Neural crest cell (in vitro differentiated cells): ENCODE data around the gene PIK3R5. TPM values are rescaled to one million over a fixed set of nuclear protein-coding genes. Genes with fewer than 3 reads are reported as not detected.

Experiments
- DNase-seq: peaks from one replicate; pipeline ENCODE4 v3.0.0; 2021; ENCODE audit warnings: low read depth, mixed read lengths, low spot score
- H3K27ac Mint-ChIP-seq: one replicate; pipeline ENCODE4 v1.8.0; 2021; ENCODE audit warnings: mild to moderate bottlenecking, mixed read lengths; ENCODE audit not compliant: unreplicated experiment
- H3K27me3 Mint-ChIP-seq: 2 replicates; pipeline ENCODE4 v1.8.0; 2021; ENCODE audit warnings: low read depth, mild to moderate bottlenecking, mixed read lengths
- H3K36me3 Mint-ChIP-seq: 2 replicates; pipeline ENCODE4 v1.8.0; 2021; ENCODE audit warnings: low read depth, mild to moderate bottlenecking, mixed read lengths
- H3K4me1 Mint-ChIP-seq: 2 replicates; pipeline ENCODE4 v1.8.0; 2021; ENCODE audit warnings: mixed read lengths
- H3K4me3 Mint-ChIP-seq: one replicate; pipeline ENCODE4 v1.8.0; 2021; ENCODE audit warnings: mild to moderate bottlenecking, mixed read lengths
- H3K9me3 Mint-ChIP-seq: 2 replicates; pipeline ENCODE4 v1.8.0; 2021; ENCODE audit warnings: mixed read lengths
- CTCF ChIP-seq: fragments of 200-600 bp; sonication (generic); conservative IDR thresholded peaks from 2 replicates; pipeline ENCODE4 v1.5.0; 2021; ENCODE audit warnings: antibody characterized with exemption, mild to moderate bottlenecking
- total RNA-seq: library from RNA; stranded (reverse); gene quantifications from 2 replicates; pipeline ENCODE4 v1.2.1, GENCODE V29; 2021

Gene PIK3R5
- total RNA-seq, 1 donor from 2014 or later, result 1.4 TPM

- Mint-ChIP-seq H3K4me3 (peak overlapping the region; percentile 65), H3K9me3 (no peaks in the 10 kb centered on the region), H3K36me3 (no peaks in the 10 kb centered on the region), H3K27me3 (peaks cover 81% of the 10 kb centered on the region), H3K4me1 (peaks cover 18% of the 10 kb centered on the region), H3K27ac (no peak overlapping the region)
- no peak for DNase-seq
- TF ChIP-seq CTCF, result no peak
Observed at GRCh38 chr17:9002227-9002605, 36.7 kb upstream of the PIK3R5 start.

GRCh38 chr17:9001559-9001958 is 36.1 kb upstream of the PIK3R5 start:
- no peaks in the 10 kb centered on the region for H3K36me3 Mint-ChIP-seq
- H3K27ac Mint-ChIP-seq, result no peak overlapping the region
- H3K27me3 Mint-ChIP-seq, result peaks cover 74% of the 10 kb centered on the region
- DNase-seq, result no peak
- H3K4me3 Mint-ChIP-seq, result peak overlapping the region; percentile 41
- no peak for TF ChIP-seq CTCF
- no peaks in the 10 kb centered on the region for H3K9me3 Mint-ChIP-seq
- H3K4me1 Mint-ChIP-seq, result peaks cover 18% of the 10 kb centered on the region

- H3K4me3 Mint-ChIP-seq, result peak overlapping the region; percentile 73
- DNase-seq, result peak; percentile 64
- peaks cover 43% of the 10 kb centered on the region for H3K27me3 Mint-ChIP-seq
- H3K4me1 Mint-ChIP-seq, result peaks cover 10% of the 10 kb centered on the region
- TF ChIP-seq CTCF, result peak; percentile 93
- H3K27ac Mint-ChIP-seq, result no peak overlapping the region
- no peaks in the 10 kb centered on the region for H3K36me3 Mint-ChIP-seq
- H3K9me3 Mint-ChIP-seq, result no peaks in the 10 kb centered on the region
Observed at GRCh38 chr17:8997994-8998628, 32.6 kb upstream of the PIK3R5 start.

GRCh38 chr17:8995711-8996110 is 30.2 kb upstream of the PIK3R5 start:
- no peak for TF ChIP-seq CTCF
- Mint-ChIP-seq H3K27me3 (peaks cover 24% of the 10 kb centered on the region), H3K36me3 (no peaks in the 10 kb centered on the region), H3K27ac (no peak overlapping the region), H3K4me3 (no peak overlapping the region), H3K4me1 (peaks cover 4% of the 10 kb centered on the region), H3K9me3 (no peaks in the 10 kb centered on the region)
- DNase-seq, result no peak

GRCh38 chr17:8994319-8994718 is 28.8 kb upstream of the PIK3R5 start:
- H3K27ac Mint-ChIP-seq, result no peak overlapping the region
- H3K27me3 Mint-ChIP-seq, result peaks cover 12% of the 10 kb centered on the region
- DNase-seq, result peak; percentile 79
- peak; percentile 82 for TF ChIP-seq CTCF
- no peak overlapping the region for H3K4me3 Mint-ChIP-seq
- no peaks in the 10 kb centered on the region for H3K36me3 Mint-ChIP-seq
- H3K9me3 Mint-ChIP-seq, result no peaks in the 10 kb centered on the region
- peaks cover 4% of the 10 kb centered on the region for H3K4me1 Mint-ChIP-seq
